Transverse colon (tissue), 4 donors: ENCODE data around the gene HPSE2. TPM values are rescaled to one million over a fixed set of nuclear protein-coding genes. Genes with fewer than 3 reads are reported as not detected.

ENCODE experiments used
- DNase-seq: peaks from one replicate; pipeline ENCODE4 v3.0.0-alpha.2; 2019
- H3K27ac ChIP-seq, 4 donors: fragments of 200-600 bp; sonication (generic); 2 replicates each; pipeline ENCODE4 v1.5.1; 2016 to 2018; ENCODE audit warnings: inconsistent platforms in 4 of 4
- H3K27me3 ChIP-seq: fragments of 200-600 bp; sonication (generic); 2 replicates; pipeline ENCODE4 v1.5.1; 2017; ENCODE audit warnings: inconsistent platforms
- H3K36me3 ChIP-seq, 4 donors: fragments of 200-600 bp; sonication (generic); 2 replicates each; pipeline ENCODE4 v1.5.1; 2017 to 2019; ENCODE audit warnings: inconsistent platforms in 4 of 4
- H3K4me1 ChIP-seq, 4 donors: fragments of 200-600 bp; sonication (generic); 2 replicates each; pipeline ENCODE4 v1.5.1; 2017 to 2020; ENCODE audit warnings: inconsistent platforms in 4 of 4
- H3K4me3 ChIP-seq, 4 donors: fragments of 200-600 bp; sonication (generic); 1 replicate in 1 of 4; 2 replicates in 3 of 4; pipeline versions ENCODE4 v1.5.1 to v1.6.1; 2017 to 2019; ENCODE audit warnings: inconsistent platforms in 4 of 4
- H3K9me3 ChIP-seq, 2 donors: fragments of 200-600 bp; sonication (generic); 2 replicates each; pipeline ENCODE4 v1.5.1; 2017 to 2019; ENCODE audit warnings: inconsistent platforms in 2 of 2
- EP300 ChIP-seq: sonication (generic); formaldehyde crosslinking; IDR thresholded peaks from one replicate; pipeline ENCODE4 v1.6.1; 2017; ENCODE audit warnings: antibody characterized with exemption, low read depth
- POLR2A ChIP-seq: fragments of 450-650 bp; IDR thresholded peaks from one replicate; pipeline ENCODE4 v1.6.1; 2016; ENCODE audit warnings: antibody characterized with exemption, mild to moderate bottlenecking, moderate library complexity
- POLR2AphosphoS5 ChIP-seq, 3 donors: sonication (generic); formaldehyde crosslinking; IDR thresholded peaks; one replicate each; pipeline ENCODE4 v1.6.1; 2016; ENCODE audit warnings: antibody characterized with exemption in 3 of 3
- WGBS, 2 donors: methylation state at CpG; one replicate each; pipeline ENCODE4 v1.1.5; 2018; ENCODE audit warnings: low coverage in 1 of 2; 5-methylcytosine and 5-hydroxymethylcytosine counted together
- in situ Hi-C, 4 donors: fragments of 200-750 bp; cut with MboI; loops; one replicate each; pipeline versions ENCODE4 v1.15.0 to v1.15.1; 2017; ENCODE audit warnings: low sequenced_read_pairs in 3 of 4, low pct_ligation_motif_present in 1 of 4, low pct_unique_long_range_greater_than_20kb in 1 of 4
- intact Hi-C: fragments of 100-400 bp; cut with DNase I; formaldehyde crosslinking; loops from one replicate; pipeline ENCODE4 v1.15.1; 2023; ENCODE audit warnings: low total_unique reads
- total RNA-seq, 4 donors: library from RNA; depleted of rRNA; stranded (reverse); fragments of >200 nt; gene quantifications; one replicate each; pipeline ENCODE4 v1.1.0, GENCODE V29; 2016
- TF ChIP-seq, protein P1 (sequence below), 5 experiments: fragments of 200-600 bp in 3 of 5; fragments of 450-650 bp in 2 of 5; sonication (generic) in 3 of 5; IDR thresholded peaks; 1 replicate in 2 of 5; 2 replicates in 3 of 5; pipeline ENCODE4 v1.5.1; 2016 to 2017; ENCODE audit warnings: antibody characterized with exemption in 5 of 5, inconsistent platforms in 3 of 5, mild to moderate bottlenecking in 2 of 5, moderate library complexity in 1 of 5

Gene HPSE2
- total RNA-seq, 4 donors from 2014 or later, result 2.2 to 3.0 TPM; not detected in 2

DNA sequence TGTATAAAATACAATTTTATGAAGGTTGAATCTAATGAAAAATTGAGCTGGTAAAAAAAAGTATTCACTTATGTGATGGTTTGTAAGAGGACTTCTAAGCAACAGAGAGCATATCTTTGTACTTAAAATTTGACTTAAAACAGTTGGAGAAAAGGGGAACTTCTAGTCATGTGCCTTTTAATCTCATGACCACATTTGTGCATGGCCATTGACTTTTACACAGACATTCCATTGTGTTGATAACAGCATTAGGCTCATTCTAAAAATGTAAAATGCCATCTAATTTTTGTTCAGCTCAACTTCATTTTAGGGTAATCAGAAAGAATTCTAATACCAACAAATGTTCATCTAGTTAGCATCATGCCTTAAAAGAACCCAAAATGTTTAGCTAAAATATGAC lies 119.9 kb downstream of the HPSE2 start:
- TF ChIP-seq, protein P1, sequence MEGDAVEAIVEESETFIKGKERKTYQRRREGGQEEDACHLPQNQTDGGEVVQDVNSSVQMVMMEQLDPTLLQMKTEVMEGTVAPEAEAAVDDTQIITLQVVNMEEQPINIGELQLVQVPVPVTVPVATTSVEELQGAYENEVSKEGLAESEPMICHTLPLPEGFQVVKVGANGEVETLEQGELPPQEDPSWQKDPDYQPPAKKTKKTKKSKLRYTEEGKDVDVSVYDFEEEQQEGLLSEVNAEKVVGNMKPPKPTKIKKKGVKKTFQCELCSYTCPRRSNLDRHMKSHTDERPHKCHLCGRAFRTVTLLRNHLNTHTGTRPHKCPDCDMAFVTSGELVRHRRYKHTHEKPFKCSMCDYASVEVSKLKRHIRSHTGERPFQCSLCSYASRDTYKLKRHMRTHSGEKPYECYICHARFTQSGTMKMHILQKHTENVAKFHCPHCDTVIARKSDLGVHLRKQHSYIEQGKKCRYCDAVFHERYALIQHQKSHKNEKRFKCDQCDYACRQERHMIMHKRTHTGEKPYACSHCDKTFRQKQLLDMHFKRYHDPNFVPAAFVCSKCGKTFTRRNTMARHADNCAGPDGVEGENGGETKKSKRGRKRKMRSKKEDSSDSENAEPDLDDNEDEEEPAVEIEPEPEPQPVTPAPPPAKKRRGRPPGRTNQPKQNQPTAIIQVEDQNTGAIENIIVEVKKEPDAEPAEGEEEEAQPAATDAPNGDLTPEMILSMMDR (IDR thresholded peaks at IDR 0.05), result no peak
- TF ChIP-seq POLR2A (no peak), EP300 (no peak), POLR2AphosphoS5 (IDR thresholded peaks at IDR 0.05) (no peak)
- no peak for DNase-seq
- Histone ChIP-seq H3K4me1 (no peaks in the 10 kb centered on the region), H3K27ac (no peak overlapping the region), H3K4me3 (no peak overlapping the region), H3K9me3 (no peaks in the 10 kb centered on the region), H3K27me3 (no peaks in the 10 kb centered on the region), H3K36me3 (no peaks in the 10 kb centered on the region)
- intact Hi-C loops, result no loop called here
- in situ Hi-C loops, result no loop called here

DNA sequence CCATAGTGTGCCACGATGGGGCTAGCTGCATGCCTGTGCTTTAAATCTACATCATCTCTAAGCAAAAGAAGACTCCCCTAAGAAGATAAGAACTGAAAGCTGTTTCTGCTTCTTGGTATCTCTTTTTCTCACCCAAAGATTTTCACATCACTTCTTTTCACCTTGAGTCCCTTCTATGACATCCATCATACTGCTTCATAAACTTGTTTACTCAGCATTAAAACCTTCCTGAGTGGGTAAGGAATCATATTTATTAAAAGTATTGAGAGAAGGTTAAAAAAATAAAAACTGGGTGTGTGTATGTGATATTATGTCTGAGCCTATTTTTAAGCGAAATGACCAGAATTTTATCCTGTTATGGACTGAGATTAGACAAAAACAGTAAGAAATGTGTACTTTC lies 150.3 kb downstream of the HPSE2 start:
- H3K27me3 ChIP-seq, result no peaks in the 10 kb centered on the region
- 82 to 100% methylated on average over 2 of the region's 2 CpGs for WGBS, 2 donors
- H3K36me3 ChIP-seq, result no peaks in the 10 kb centered on the region
- H3K4me1 ChIP-seq, result no peaks in the 10 kb centered on the region
- no peak overlapping the region for H3K4me3 ChIP-seq
- intact Hi-C loops (no loop called here), in situ Hi-C loops (no loop called here)
- H3K9me3 ChIP-seq, result no peaks in the 10 kb centered on the region
- no peak for DNase-seq
- TF ChIP-seq, protein P1 (IDR thresholded peaks at IDR 0.05), result no peak
- H3K27ac ChIP-seq, result no peak overlapping the region

DNA sequence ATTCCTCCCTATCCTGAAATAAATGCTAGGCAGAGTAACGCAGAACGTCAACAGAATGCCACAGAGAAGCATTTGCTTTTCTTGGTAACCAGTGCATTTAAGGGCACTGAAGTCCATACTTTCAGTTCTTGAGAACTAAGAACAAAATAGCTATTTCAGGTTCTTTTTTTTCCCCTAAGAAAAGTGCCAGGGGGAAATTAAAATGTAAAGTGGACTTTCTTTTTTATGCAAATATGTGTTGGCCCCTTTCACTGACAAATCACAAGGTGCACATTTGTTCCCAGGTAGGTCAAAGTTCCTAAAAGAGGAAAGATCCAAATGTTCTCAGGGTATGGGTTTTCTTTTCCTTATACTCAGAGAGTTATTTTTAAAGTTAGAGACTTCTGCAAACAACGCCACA lies 151.5 kb downstream of the HPSE2 start:
- WGBS, 2 donors, result 59% methylated on average over 3 of the region's 3 CpGs
- in situ Hi-C loops, result no loop called here
- H3K27me3 ChIP-seq, result no peaks in the 10 kb centered on the region
- H3K36me3 ChIP-seq, result no peaks in the 10 kb centered on the region
- intact Hi-C loops, result loop anchor here (1.0 kb wide), 1 partner anchor 14 kb away; no protein-coding TSS in a partner anchor
- TF ChIP-seq EP300 (no peak), POLR2A (no peak), POLR2AphosphoS5 (IDR thresholded peaks at IDR 0.05) (no peak)
- TF ChIP-seq, protein P1 (IDR thresholded peaks at IDR 0.05), result no peak
- no peaks in the 10 kb centered on the region for H3K9me3 ChIP-seq
- no peak overlapping the region for H3K4me3 ChIP-seq
- no peak for DNase-seq
- H3K27ac ChIP-seq, result no peak overlapping the region
- H3K4me1 ChIP-seq, result no peaks in the 10 kb centered on the region

DNA sequence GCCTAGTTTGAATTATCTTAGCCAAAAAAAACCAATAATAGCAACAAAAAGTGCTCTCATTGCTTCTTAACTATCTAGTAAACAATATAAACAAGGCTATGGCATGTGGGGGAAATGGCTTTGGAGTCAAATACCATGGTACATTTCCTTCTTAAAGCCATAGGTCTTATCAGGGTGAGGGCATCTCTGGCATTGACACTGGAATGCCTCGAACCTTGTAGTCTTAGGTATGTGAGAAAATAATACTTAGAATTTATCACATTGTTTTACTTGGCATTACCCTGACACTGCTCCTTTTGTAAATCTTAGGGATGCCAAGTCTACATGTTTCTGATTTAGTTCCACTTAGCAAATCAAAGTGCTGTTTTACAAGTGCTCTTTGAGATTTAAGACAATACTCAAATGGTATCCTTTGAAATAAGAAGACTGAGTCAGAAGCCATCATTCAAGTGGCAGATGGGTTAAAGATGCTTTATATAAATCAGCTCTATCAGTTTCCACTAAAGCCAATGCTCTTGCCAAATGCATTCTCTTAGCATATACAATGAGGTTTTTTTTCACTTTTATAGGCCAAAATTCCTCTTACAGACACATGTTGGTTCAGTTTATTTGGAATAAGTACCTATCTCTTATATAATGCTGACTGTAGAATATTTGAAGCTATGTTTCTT lies 155.2 kb downstream of the HPSE2 start:
- no peaks in the 10 kb centered on the region for H3K36me3 ChIP-seq
- no peaks in the 10 kb centered on the region for H3K9me3 ChIP-seq
- H3K4me3 ChIP-seq, result no peak overlapping the region
- no peak overlapping the region for H3K27ac ChIP-seq
- no peak for TF ChIP-seq POLR2AphosphoS5 (IDR thresholded peaks at IDR 0.05)
- TF ChIP-seq, protein P1 (IDR thresholded peaks at IDR 0.05), result no peak
- TF ChIP-seq POLR2A, result no peak
- TF ChIP-seq EP300, result no peak
- in situ Hi-C loops, result no loop called here
- no peaks in the 10 kb centered on the region for H3K27me3 ChIP-seq
- DNase-seq, result no peak
- intact Hi-C loops, result no loop called here
- no peaks in the 10 kb centered on the region for H3K4me1 ChIP-seq
- 45 to 50% methylated on average over 1 of the region's 1 CpG for WGBS, 2 donors
